ENCODE data around the gene TBX1. TPM values are rescaled to one million over a fixed set of nuclear protein-coding genes. Genes with fewer than 3 reads are reported as not detected.

Gene TBX1
- total and polyA plus RNA-seq, 2 of the 8 experiments (the other 6 are each of a cell fraction or from before 2014, with no cell fraction given): 0.28 TPM; not detected in 1

- Histone ChIP-seq H2AK5ac (ENCODE audit: low read depth, low read length) (no peak overlapping the region), H3K27ac (ENCODE audit: low read depth, low read length) (no peak overlapping the region), H3K4ac (replicated peaks; ENCODE audit: insufficient read length, low read depth, low read length) (no peak overlapping the region), H3K36me3 (ENCODE audit: control insufficient read depth in 2 of 4, insufficient read depth in 4 of 4, low read length in 3 of 4) (peaks cover 0 to 5% (median 0%) of the 10 kb centered on the region in 4 experiments; a peak in 1 of 8 replicates), H4K5ac (ENCODE audit: insufficient read length, low read depth, low read length) (no peak overlapping the region), H3K23me2 (ENCODE audit: low read depth, low read length) (peaks cover 14% of the 10 kb centered on the region; the same call in 1 of the 2 replicates), H2AFZ (ENCODE audit: low read length) (no peak overlapping the region), H2BK120ac (replicated peaks; ENCODE audit: low read depth, low read length) (no peak overlapping the region), H4K91ac (replicated peaks; ENCODE audit: insufficient read length, low read length) (no peak overlapping the region), H3K9ac (replicated peaks in 1 of 4; ENCODE audit: extremely low read depth in 1 of 4, low read depth in 3 of 4, low read length in 3 of 4) (no peak overlapping the region), H2BK15ac (ENCODE audit: low read length) (0 out of 2 replicates have a peak overlapping the region, but pooled peaks have one; percentile 6), H2BK20ac (ENCODE audit: low read length) (0 out of 2 replicates have a peak overlapping the region, but pooled peaks have one; percentile 48), H3K79me2 (ENCODE audit: control insufficient read depth in 1 of 2, insufficient read depth in 2 of 2, low read length in 2 of 2) (no peaks in the 10 kb centered on the region), H3K14ac (ENCODE audit: insufficient read length) (no peak overlapping the region), H3K4me2 (ENCODE audit: insufficient read depth in 1 of 2, low read depth in 2 of 2, low read length in 2 of 2) (no peak overlapping the region), H3K18ac (ENCODE audit: extremely low read depth, low read length) (no peak overlapping the region), H2BK12ac (ENCODE audit: low read depth, low read length) (peak overlapping the region; percentile 90; the same call in 1 of the 2 replicates), H3K56ac (replicated peaks; ENCODE audit: insufficient read length, low read depth, low read length) (no peak overlapping the region), H3K4me3 (ENCODE audit: extremely low read depth in 1 of 4, insufficient read depth in 2 of 4, low read depth in 3 of 4, low read length in 4 of 4) (no peak overlapping the region), H4K8ac (ENCODE audit: extremely low read depth, insufficient read depth, low read length) (no peak overlapping the region; the same call in 1 of the 2 replicates), H2BK5ac (ENCODE audit: low read depth, low read length) (no peak overlapping the region), H3K23ac (ENCODE audit: insufficient read length) (no peak overlapping the region), H3K4me1 (replicated peaks in 1 of 4; ENCODE audit: control insufficient read depth in 3 of 4, insufficient read depth in 4 of 4, low read length in 3 of 4) (peaks cover 0 to 23% (median 12%) of the 10 kb centered on the region in 4 experiments; a peak in 5 of 7 replicates), H3K79me1 (ENCODE audit: low read depth, low read length) (no peaks in the 10 kb centered on the region; the same call in 1 of the 2 replicates), H3K9me3 (ENCODE audit: insufficient read depth in 2 of 2, low read depth in 1 of 2, low read length in 1 of 2) (no peaks in the 10 kb centered on the region; a peak in 1 of 4 replicates), H4K20me1 (replicated peaks in 1 of 2; ENCODE audit: control insufficient read depth in 1 of 2, insufficient read depth in 2 of 2, low read length in 2 of 2) (peaks cover 8 to 21% of the 10 kb centered on the region in 2 experiments), H3K27me3 (replicated peaks in 1 of 4; ENCODE audit: control insufficient read depth in 3 of 4, extremely low read depth in 1 of 4, insufficient read depth in 3 of 4, low read length in 3 of 4) (peaks cover 37 to 85% (median 71%) of the 10 kb centered on the region in 4 experiments)
- DNase-seq (ENCODE audit: low read depth in 1 of 2, low spot score in 2 of 2) (no peak), FAIRE-seq (no peak)
- CTCF ChIA-PET (ENCODE audit: partially characterized antibody): interaction anchor here (0.8 to 3.8 kb wide), 8 partner anchors 9 to 193 kb away, joined by 3 to 30 read pairs (median 4); no protein-coding TSS in a partner anchor
- POLR2A ChIA-PET (ENCODE audit: partially characterized antibody): interaction anchor here (2.4 kb wide), 1 partner anchor 37 kb away, joined by 7 read pairs; no protein-coding TSS in a partner anchor
- 100% methylated on average over 1 of the region's 1 CpG; no CpG with 5 or more reads in 1 of the 2 experiments for WGBS, 2 experiments (ENCODE audit: extremely low coverage in 1 of 2, insufficient coverage in 1 of 2, insufficient read length in 1 of 2, insufficient replicate concordance in 2 of 2, low coverage in 1 of 2, low lambda C conversion rate in 2 of 2, missing lambda C conversion rate in 1 of 2)
- no peak for TF ChIP-seq SIX5 (IDR thresholded peaks at IDR 0.05; ENCODE audit: low read depth, low read length)
- TF ChIP-seq SRF (IDR thresholded peaks at IDR 0.05; ENCODE audit: low read depth, low read length): no peak
- no peak for TF ChIP-seq CTBP2 (IDR thresholded peaks at IDR 0.05; ENCODE audit: borderline replicate concordance, insufficient read depth, insufficient read length, low read length)
- no peak for TF ChIP-seq CBX5 (IDR thresholded peaks at IDR 0.05; ENCODE audit: low read depth, low read length)
- no peak for TF ChIP-seq JUN (IDR thresholded peaks at IDR 0.05; ENCODE audit: low read depth, low read length)
- TF ChIP-seq SIRT6 (IDR thresholded peaks at IDR 0.05; ENCODE audit: low read length): no peak
- no peak for TF ChIP-seq CBX8 (IDR thresholded peaks at IDR 0.05; ENCODE audit: borderline replicate concordance, low read depth, low read length)
- no peak for TF ChIP-seq KDM1A (IDR thresholded peaks at IDR 0.05; ENCODE audit: borderline replicate concordance, low read length)
- no peak for TF ChIP-seq TBP (IDR thresholded peaks at IDR 0.05; ENCODE audit: low read depth, low read length)
- TF ChIP-seq HDAC2 (IDR thresholded peaks at IDR 0.05; ENCODE audit: borderline replicate concordance in 1 of 2, low read depth in 2 of 2, low read length in 2 of 2): no peak
- TF ChIP-seq, protein P1, sequence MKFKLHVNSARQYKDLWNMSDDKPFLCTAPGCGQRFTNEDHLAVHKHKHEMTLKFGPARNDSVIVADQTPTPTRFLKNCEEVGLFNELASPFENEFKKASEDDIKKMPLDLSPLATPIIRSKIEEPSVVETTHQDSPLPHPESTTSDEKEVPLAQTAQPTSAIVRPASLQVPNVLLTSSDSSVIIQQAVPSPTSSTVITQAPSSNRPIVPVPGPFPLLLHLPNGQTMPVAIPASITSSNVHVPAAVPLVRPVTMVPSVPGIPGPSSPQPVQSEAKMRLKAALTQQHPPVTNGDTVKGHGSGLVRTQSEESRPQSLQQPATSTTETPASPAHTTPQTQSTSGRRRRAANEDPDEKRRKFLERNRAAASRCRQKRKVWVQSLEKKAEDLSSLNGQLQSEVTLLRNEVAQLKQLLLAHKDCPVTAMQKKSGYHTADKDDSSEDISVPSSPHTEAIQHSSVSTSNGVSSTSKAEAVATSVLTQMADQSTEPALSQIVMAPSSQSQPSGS (IDR thresholded peaks at IDR 0.05; ENCODE audit: low read length): no peak
- TF ChIP-seq CHD1 (IDR thresholded peaks at IDR 0.05; ENCODE audit: low read depth, low read length): no peak
Measured at GRCh38 chr22:19716829-19717105, 43.8 kb upstream of the TBX1 start.
